HCT116 (cell line): ENCODE measurements around the gene PDLIM5. TPM values are rescaled to one million over a fixed set of nuclear protein-coding genes. Genes with fewer than 3 reads are reported as not detected.
A peak's percentile ranks its signal among the peaks of the same experiment; 100 is the strongest.

ENCODE experiments used
- ATAC-seq: fragments of 200-7000 bp; cut with Tn5 transposase; 2 replicates; pipeline ENCODE4 v1.9.1; 2020; ENCODE audit warnings: mild to moderate bottlenecking, moderate library complexity
- BruUV-seq: library from RNA; stranded (reverse); fragments of 400-500 nt; replicated peaks from 2 replicates; lab custom pipeline; 2021; lab: Mats Ljungman, UMichigan
- CTCF ChIA-PET: fragments of 300-600 bp; sonication (Branson Sonifier 250); formaldehyde crosslinking; loops from one replicate; lab custom pipeline; 2021; ENCODE audit warnings: antibody characterized with exemption; lab: Charles Lee
- POLR2A ChIA-PET: fragments of 300-600, 350-600 bp; sonication (Branson Sonifier 250); formaldehyde crosslinking; loops from one replicate; lab custom pipeline; 2021; ENCODE audit warnings: antibody characterized with exemption; lab: Charles Lee
- RAD21 ChIA-PET, 2 experiments: fragments of 300-600 bp; sonication (Branson Sonifier 250); formaldehyde crosslinking; loops; one replicate each; lab custom pipeline; 2023; ENCODE audit warnings: low total read pairs in 2 of 2; ENCODE audit not compliant: uncharacterized antibody in 2 of 2, unreplicated experiment in 2 of 2, low non-redundant PET in 1 of 2; lab: Charles Lee
- DNase-seq: peaks from one replicate; pipeline ENCODE4 v3.0.0-alpha.2; 2010; ENCODE audit warnings: low read depth, low spot score
- H2AFZ ChIP-seq: fragments of 200-600 bp; shearing (Covaris generic), sonication (generic); 2 replicates; pipeline ENCODE4 v1.6.1; 2017; ENCODE audit warnings: low read depth, mixed run types, mixed read lengths, antibody characterized with exemption, low read length; ENCODE audit not compliant: poor library complexity, severe bottlenecking
- H3K27ac ChIP-seq: 2 replicates; pipeline ENCODE4 v1.5.1; 2012; ENCODE audit warnings: low read depth, low read length
- H3K27me3 ChIP-seq: fragments of 200-600 bp; sonication (generic); 2 replicates; pipeline ENCODE4 v1.6.1; 2016; ENCODE audit warnings: mixed run types, low read length, mixed read lengths; ENCODE audit not compliant: insufficient read depth
- H3K36me3 ChIP-seq, 2 experiments: fragments of 200-500 bp in 1 of 2; fragments of 200-600 bp in 1 of 2; sonication (Bioruptor generic) in 1 of 2; sonication (generic) in 1 of 2; 2 replicates each; pipeline versions ENCODE4 v1.5.1 to v1.6.1; 2014 to 2016; ENCODE audit warnings: low read length in 2 of 2, inconsistent platforms in 1 of 2, mixed read lengths in 1 of 2, mixed run types in 1 of 2; ENCODE audit not compliant: insufficient read depth in 2 of 2, control insufficient read depth in 1 of 2
- H3K4me1 ChIP-seq, 2 experiments: fragments of 200-600 bp in 1 of 2; sonication (generic) in 1 of 2; 2 replicates each; pipeline versions ENCODE4 v1.5.1 to v1.6.1; 2012 to 2017; ENCODE audit warnings: low read length in 2 of 2, inconsistent platforms in 1 of 2, mild to moderate bottlenecking in 1 of 2, mixed read lengths in 1 of 2, mixed run types in 1 of 2, moderate library complexity in 1 of 2; ENCODE audit not compliant: insufficient read depth in 2 of 2, control insufficient read depth in 1 of 2
- H3K4me2 ChIP-seq: fragments of 200-600 bp; sonication (generic); 2 replicates; pipeline ENCODE4 v1.6.1; 2017; ENCODE audit warnings: mixed run types, low read length, mixed read lengths
- H3K4me3 ChIP-seq, 2 experiments: fragments of 200-600 bp in 1 of 2; sonication (generic) in 1 of 2; replicated peaks in 1 of 2; 2 replicates each; pipeline ENCODE4 v1.5.1; 2011 to 2016; ENCODE audit warnings: low read length in 2 of 2, control low read depth in 1 of 2, low read depth in 1 of 2, mild to moderate bottlenecking in 1 of 2, mixed read lengths in 1 of 2, mixed run types in 1 of 2
- H3K79me2 ChIP-seq: fragments of 200-600 bp; sonication (generic); 2 replicates; pipeline ENCODE4 v1.6.1; 2017; ENCODE audit warnings: mild to moderate bottlenecking, mixed run types, low read length, moderate library complexity, mixed read lengths; ENCODE audit not compliant: insufficient read depth
- H3K9ac ChIP-seq: fragments of 200-600 bp; sonication (generic); 2 replicates; pipeline ENCODE4 v1.6.1; 2016; ENCODE audit warnings: low read length, mixed read lengths
- H3K9me2 ChIP-seq: fragments of 200-600 bp; sonication (generic), shearing (Covaris generic); 2 replicates; pipeline ENCODE4 v1.6.1; 2017; ENCODE audit warnings: mixed run types, mild to moderate bottlenecking, moderate library complexity; ENCODE audit not compliant: insufficient read depth
- H3K9me3 ChIP-seq, 2 experiments: fragments of 200-500 bp in 1 of 2; fragments of 200-600 bp in 1 of 2; sonication (Bioruptor generic) in 1 of 2; sonication (generic) in 1 of 2; 2 replicates each; pipeline ENCODE4 v1.6.1; 2014 to 2017; ENCODE audit warnings: low read length in 2 of 2, mixed read lengths in 2 of 2, inconsistent platforms in 1 of 2, low read depth in 1 of 2, mild to moderate bottlenecking in 1 of 2, mixed run types in 1 of 2, moderate library complexity in 1 of 2; ENCODE audit not compliant: control insufficient read depth in 1 of 2, insufficient read depth in 1 of 2
- H4K20me1 ChIP-seq: fragments of 200-600 bp; sonication (generic), shearing (Covaris generic); 2 replicates; pipeline ENCODE4 v1.6.1; 2017; ENCODE audit warnings: mixed run types, mild to moderate bottlenecking, moderate library complexity; ENCODE audit not compliant: insufficient read depth
- CBX3 ChIP-seq: IDR thresholded peaks from 2 replicates; pipeline ENCODE4 v1.6.1; 2012; ENCODE audit warnings: low read depth
- CEBPB ChIP-seq: IDR thresholded peaks from 2 replicates; pipeline ENCODE4 v1.6.1; 2012; ENCODE audit warnings: low read depth
- EZH2 ChIP-seq: fragments of 200-600 bp; sonication (generic); IDR thresholded peaks from 2 replicates; pipeline ENCODE4 v1.6.1; 2017; ENCODE audit warnings: antibody characterized with exemption, mixed run types
- JUND ChIP-seq: IDR thresholded peaks from 2 replicates; pipeline ENCODE4 v1.6.1; 2012
- POLR2A ChIP-seq: IDR thresholded peaks from 2 replicates; pipeline ENCODE4 v1.7.0; 2011; ENCODE audit warnings: borderline replicate concordance; ENCODE audit not compliant: insufficient read depth, insufficient read length; ENCODE audit errors: extremely low read depth
- RAD21 ChIP-seq: IDR thresholded peaks from 2 replicates; pipeline ENCODE4 v1.6.1; 2012; ENCODE audit warnings: low read depth, mild to moderate bottlenecking
- SIN3A ChIP-seq: IDR thresholded peaks from 2 replicates; pipeline ENCODE4 v1.6.1; 2012; ENCODE audit warnings: low read depth
- SP1 ChIP-seq: IDR thresholded peaks from 2 replicates; pipeline ENCODE4 v1.6.1; 2012; ENCODE audit warnings: low read depth
- SRF ChIP-seq: IDR thresholded peaks from 2 replicates; pipeline ENCODE4 v1.6.1; 2012; ENCODE audit warnings: low read depth
- TCF7L2 ChIP-seq: IDR thresholded peaks from 2 replicates; pipeline ENCODE4 v1.7.0; 2011; ENCODE audit warnings: borderline replicate concordance, inconsistent platforms; ENCODE audit not compliant: insufficient read depth, insufficient read length; ENCODE audit errors: extremely low read depth
- YY1 ChIP-seq: IDR thresholded peaks from 2 replicates; pipeline ENCODE4 v1.6.1; 2011; ENCODE audit warnings: low read length, low read depth, moderate library complexity, mild to moderate bottlenecking; ENCODE audit not compliant: insufficient replicate concordance; ENCODE audit errors: extremely low read depth
- ZFX ChIP-seq: fragments of 450-650 bp; IDR thresholded peaks from 2 replicates; pipeline ENCODE4 v1.6.1; 2017
- ZNF274 ChIP-seq: fragments of 200-500 bp; sonication (Bioruptor generic); IDR thresholded peaks from 2 replicates; pipeline ENCODE4 v1.6.1; 2014; ENCODE audit warnings: mild to moderate bottlenecking, low read depth, low read length, inconsistent platforms
- intact Hi-C: fragments of 100-400 bp; cut with micrococcal nuclease; formaldehyde crosslinking; loops from 2 replicates; pipeline ENCODE4 v1.10.0; 2022
- total RNA-seq: library from RNA; stranded (reverse); gene quantifications from one replicate; pipeline ENCODE4 v1.2.1, GENCODE V29; 2021; ENCODE audit not compliant: unreplicated experiment
- TF ChIP-seq, protein P1 (sequence below): IDR thresholded peaks from 2 replicates; pipeline ENCODE4 v1.6.1; 2012; ENCODE audit warnings: low read depth
- TF ChIP-seq, protein P2 (sequence below): IDR thresholded peaks from 2 replicates; pipeline ENCODE4 v1.6.1; 2011; ENCODE audit warnings: mild to moderate bottlenecking, low read length, moderate library complexity; ENCODE audit not compliant: insufficient replicate concordance; ENCODE audit errors: extremely low read depth

Gene PDLIM5
- total RNA-seq, 1 experiment from 2014 or later, result 130 TPM

DNA sequence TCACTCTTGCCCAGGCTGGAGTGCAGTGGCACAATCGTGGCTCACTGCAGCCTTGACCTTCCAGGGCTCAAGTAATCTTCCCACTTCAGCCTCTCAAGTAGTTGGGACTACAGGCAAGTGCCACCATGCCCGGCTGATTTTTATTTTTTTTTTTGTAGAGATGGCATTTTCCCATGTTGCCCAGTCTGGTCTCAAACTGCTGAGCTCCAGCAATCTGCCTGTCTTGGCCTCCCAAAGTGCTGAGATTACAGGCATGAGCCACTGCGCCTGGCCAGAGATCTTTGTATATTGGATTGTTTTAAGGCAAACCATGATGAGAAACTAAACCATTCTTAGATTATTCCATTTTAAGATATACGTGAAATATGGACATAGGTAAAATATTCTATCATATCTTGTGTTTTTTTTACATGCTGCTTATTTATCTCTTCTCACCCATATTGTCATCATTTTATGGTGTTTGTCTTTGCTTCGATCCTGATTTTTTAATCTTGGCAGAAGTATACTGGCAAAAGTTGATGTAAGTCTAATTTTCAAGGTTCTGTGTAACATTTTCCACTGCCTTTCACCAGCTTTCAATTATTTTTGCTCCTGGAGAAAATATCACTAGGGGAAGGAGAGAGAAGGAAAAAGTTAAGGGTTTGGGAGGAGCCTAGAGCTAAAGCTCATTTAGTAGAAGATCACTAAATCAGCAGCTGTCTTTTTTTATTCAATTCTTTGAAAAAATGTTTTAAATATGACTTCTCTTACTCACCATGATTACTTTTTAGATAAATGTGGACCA lies 27.8 kb downstream of the PDLIM5 start:
- Histone ChIP-seq H2AFZ (no peak overlapping the region), H3K4me3 (no peak overlapping the region), H3K9ac (no peak overlapping the region), H3K4me1 (peaks cover 3 to 20% of the 10 kb centered on the region in 2 experiments), H3K36me3 (no peaks in the 10 kb centered on the region), H3K9me3 (no peaks in the 10 kb centered on the region), H3K79me2 (peaks cover 87% of the 10 kb centered on the region), H3K4me2 (no peak overlapping the region), H3K27ac (no peak overlapping the region), H3K9me2 (no peaks in the 10 kb centered on the region), H3K27me3 (no peaks in the 10 kb centered on the region), H4K20me1 (no peaks in the 10 kb centered on the region)
- no peak for TF ChIP-seq CEBPB
- TF ChIP-seq SP1, result no peak
- intact Hi-C loops, result no loop called here
- CTCF ChIA-PET, result no interaction called here
- RAD21 ChIA-PET, result no interaction called here
- ATAC-seq, result no peak
- no TSS peak for BruUV-seq
- POLR2A ChIA-PET, result no interaction called here
- no peak for DNase-seq

- intact Hi-C loops, result no loop called here
- Histone ChIP-seq H4K20me1 (no peaks in the 10 kb centered on the region), H3K79me2 (peaks cover 81% of the 10 kb centered on the region), H2AFZ (no peak overlapping the region), H3K4me2 (no peak overlapping the region), H3K4me1 (peaks cover 12 to 28% of the 10 kb centered on the region in 2 experiments), H3K9me3 (no peaks in the 10 kb centered on the region), H3K9me2 (no peaks in the 10 kb centered on the region), H3K4me3 (no peak overlapping the region), H3K9ac (no peak overlapping the region), H3K27me3 (no peaks in the 10 kb centered on the region), H3K27ac (no peak overlapping the region), H3K36me3 (no peaks in the 10 kb centered on the region)
- peak; percentile 45 for ATAC-seq
- no peak for DNase-seq
- CTCF ChIA-PET, result no interaction called here
- no TSS peak for BruUV-seq
- POLR2A ChIA-PET, result no interaction called here
- RAD21 ChIA-PET, result no interaction called here
- TF ChIP-seq, protein P1, sequence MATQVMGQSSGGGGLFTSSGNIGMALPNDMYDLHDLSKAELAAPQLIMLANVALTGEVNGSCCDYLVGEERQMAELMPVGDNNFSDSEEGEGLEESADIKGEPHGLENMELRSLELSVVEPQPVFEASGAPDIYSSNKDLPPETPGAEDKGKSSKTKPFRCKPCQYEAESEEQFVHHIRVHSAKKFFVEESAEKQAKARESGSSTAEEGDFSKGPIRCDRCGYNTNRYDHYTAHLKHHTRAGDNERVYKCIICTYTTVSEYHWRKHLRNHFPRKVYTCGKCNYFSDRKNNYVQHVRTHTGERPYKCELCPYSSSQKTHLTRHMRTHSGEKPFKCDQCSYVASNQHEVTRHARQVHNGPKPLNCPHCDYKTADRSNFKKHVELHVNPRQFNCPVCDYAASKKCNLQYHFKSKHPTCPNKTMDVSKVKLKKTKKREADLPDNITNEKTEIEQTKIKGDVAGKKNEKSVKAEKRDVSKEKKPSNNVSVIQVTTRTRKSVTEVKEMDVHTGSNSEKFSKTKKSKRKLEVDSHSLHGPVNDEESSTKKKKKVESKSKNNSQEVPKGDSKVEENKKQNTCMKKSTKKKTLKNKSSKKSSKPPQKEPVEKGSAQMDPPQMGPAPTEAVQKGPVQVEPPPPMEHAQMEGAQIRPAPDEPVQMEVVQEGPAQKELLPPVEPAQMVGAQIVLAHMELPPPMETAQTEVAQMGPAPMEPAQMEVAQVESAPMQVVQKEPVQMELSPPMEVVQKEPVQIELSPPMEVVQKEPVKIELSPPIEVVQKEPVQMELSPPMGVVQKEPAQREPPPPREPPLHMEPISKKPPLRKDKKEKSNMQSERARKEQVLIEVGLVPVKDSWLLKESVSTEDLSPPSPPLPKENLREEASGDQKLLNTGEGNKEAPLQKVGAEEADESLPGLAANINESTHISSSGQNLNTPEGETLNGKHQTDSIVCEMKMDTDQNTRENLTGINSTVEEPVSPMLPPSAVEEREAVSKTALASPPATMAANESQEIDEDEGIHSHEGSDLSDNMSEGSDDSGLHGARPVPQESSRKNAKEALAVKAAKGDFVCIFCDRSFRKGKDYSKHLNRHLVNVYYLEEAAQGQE, result no peak
- TF ChIP-seq SIN3A (no peak), ZFX (no peak), CEBPB (no peak), YY1 (no peak), SRF (no peak), RAD21 (no peak), TCF7L2 (no peak), POLR2A (no peak), JUND (no peak), ZNF274 (no peak), CBX3 (no peak), SP1 (no peak), EZH2 (no peak)
- TF ChIP-seq, protein P2, sequence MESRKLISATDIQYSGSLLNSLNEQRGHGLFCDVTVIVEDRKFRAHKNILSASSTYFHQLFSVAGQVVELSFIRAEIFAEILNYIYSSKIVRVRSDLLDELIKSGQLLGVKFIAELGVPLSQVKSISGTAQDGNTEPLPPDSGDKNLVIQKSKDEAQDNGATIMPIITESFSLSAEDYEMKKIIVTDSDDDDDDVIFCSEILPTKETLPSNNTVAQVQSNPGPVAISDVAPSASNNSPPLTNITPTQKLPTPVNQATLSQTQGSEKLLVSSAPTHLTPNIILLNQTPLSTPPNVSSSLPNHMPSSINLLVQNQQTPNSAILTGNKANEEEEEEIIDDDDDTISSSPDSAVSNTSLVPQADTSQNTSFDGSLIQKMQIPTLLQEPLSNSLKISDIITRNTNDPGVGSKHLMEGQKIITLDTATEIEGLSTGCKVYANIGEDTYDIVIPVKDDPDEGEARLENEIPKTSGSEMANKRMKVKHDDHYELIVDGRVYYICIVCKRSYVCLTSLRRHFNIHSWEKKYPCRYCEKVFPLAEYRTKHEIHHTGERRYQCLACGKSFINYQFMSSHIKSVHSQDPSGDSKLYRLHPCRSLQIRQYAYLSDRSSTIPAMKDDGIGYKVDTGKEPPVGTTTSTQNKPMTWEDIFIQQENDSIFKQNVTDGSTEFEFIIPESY, result no peak
Observed at GRCh38 chr4:94480362-94480951, 28.7 kb downstream of the PDLIM5 start.
